HepG2 (cell line): Measurements from ENCODE around the gene RHOT2. TPM values are rescaled to one million over a fixed set of nuclear protein-coding genes. Genes with fewer than 3 reads are reported as not detected.

Source experiments
- ARNTL ChIP-seq: sonication (generic); formaldehyde crosslinking; IDR thresholded peaks from 2 replicates; pipeline ENCODE4 v1.4.0; 2020; ENCODE audit warnings: mild to moderate bottlenecking, missing genetic modification reagents
- FOXK1 ChIP-seq: sonication (generic); formaldehyde crosslinking; IDR thresholded peaks from 2 replicates; pipeline ENCODE4 v1.4.0; 2020; ENCODE audit warnings: low read depth, missing genetic modification reagents, borderline replicate concordance
- FOXM1 ChIP-seq: sonication (generic); formaldehyde crosslinking; IDR thresholded peaks from 2 replicates; pipeline ENCODE4 v1.5.0; 2020; ENCODE audit warnings: missing genetic modification reagents
- IKZF4 ChIP-seq: sonication (generic); formaldehyde crosslinking; IDR thresholded peaks from 2 replicates; pipeline ENCODE4 v1.5.1; 2020; ENCODE audit warnings: borderline replicate concordance, mild to moderate bottlenecking, low read depth, missing genetic modification reagents; ENCODE audit errors: not compliant biosample characterization
- MXD4 ChIP-seq: IDR thresholded peaks from 2 replicates; pipeline ENCODE4 v1.6.1; 2016; ENCODE audit warnings: mild to moderate bottlenecking, missing biosample characterization, missing genetic modification reagents
- NCOR1 ChIP-seq: fragments of 200-600 bp; sonication (generic); IDR thresholded peaks from 2 replicates; pipeline ENCODE4 v1.7.0; 2017; ENCODE audit warnings: antibody characterized with exemption, low read length, borderline replicate concordance
- NR2F6 ChIP-seq, 2 experiments: IDR thresholded peaks; 2 replicates each; pipeline ENCODE4 v1.6.1; 2016; ENCODE audit warnings: antibody characterized with exemption in 1 of 2, mild to moderate bottlenecking in 1 of 2
- RBAK ChIP-seq: sonication (generic); formaldehyde crosslinking; IDR thresholded peaks from 2 replicates; pipeline ENCODE4 v1.5.1; 2020; ENCODE audit warnings: mild to moderate bottlenecking, missing genetic modification reagents
- ZNF556 ChIP-seq: sonication (generic); formaldehyde crosslinking; IDR thresholded peaks from 2 replicates; pipeline ENCODE4 v1.4.0; 2020; ENCODE audit warnings: mild to moderate bottlenecking, missing genetic modification reagents, borderline replicate concordance
- ZNF564 ChIP-seq: sonication (generic); formaldehyde crosslinking; IDR thresholded peaks from 2 replicates; pipeline ENCODE4 v1.8.1; 2023; ENCODE audit warnings: mild to moderate bottlenecking, missing genetic modification reagents
- ZNF781 ChIP-seq: sonication (generic); formaldehyde crosslinking; IDR thresholded peaks from 2 replicates; pipeline ENCODE4 v1.5.1; 2020; ENCODE audit warnings: borderline replicate concordance, mild to moderate bottlenecking, missing genetic modification reagents; ENCODE audit errors: not compliant biosample characterization
- ZSCAN21 ChIP-seq: sonication (generic); formaldehyde crosslinking; IDR thresholded peaks from 2 replicates; pipeline ENCODE4 v1.8.0; 2022; ENCODE audit warnings: mild to moderate bottlenecking, missing genetic modification reagents, moderate library complexity, borderline replicate concordance
- ZSCAN30 ChIP-seq: sonication (generic); formaldehyde crosslinking; IDR thresholded peaks from 2 replicates; pipeline ENCODE4 v1.5.0; 2020; ENCODE audit warnings: mild to moderate bottlenecking, missing genetic modification reagents
- polyA plus RNA-seq, 8 experiments: library from polyadenylated mRNA; depleted of rRNA in 3 of 8; stranded (reverse) in 7 of 8; unstranded in 1 of 8; fragments of >200 nt; fragmentation: Illumina TruSeq in 4 of 8; extraction: Trizol in 4 of 8; gene quantifications; 2 replicates each; pipeline versions ENCODE4 v1.2.1 to v1.2.3, GENCODE V29; 2011 to 2016; ENCODE audit warnings: low read depth in 4 of 8, missing spikeins in 1 of 8, mixed read lengths in 1 of 8; ENCODE audit not compliant: insufficient read depth in 1 of 8
- total RNA-seq, 5 experiments: library from RNA; depleted of rRNA; stranded (reverse); fragments of >200 nt; fragmentation: Illumina TruSeq; extraction: Trizol; gene quantifications; 2 replicates each; pipeline ENCODE4 v1.2.3, GENCODE V29; 2016; ENCODE audit warnings: low read depth in 1 of 5
- TF ChIP-seq, protein P1 (sequence below): sonication (generic); formaldehyde crosslinking; IDR thresholded peaks from 2 replicates; pipeline ENCODE4 v1.9.0; 2022; ENCODE audit warnings: missing genetic modification reagents, mild to moderate bottlenecking, borderline replicate concordance
- TF ChIP-seq, protein P2 (sequence below): sonication (generic); formaldehyde crosslinking; IDR thresholded peaks from 2 replicates; pipeline ENCODE4 v1.4.0; 2020; ENCODE audit warnings: mild to moderate bottlenecking, missing genetic modification reagents
- TF ChIP-seq, protein P3 (sequence below), 2 experiments: IDR thresholded peaks; 2 replicates each; pipeline ENCODE4 v1.6.1; 2011 to 2012; ENCODE audit warnings: low read length in 2 of 2, borderline replicate concordance in 1 of 2, low read depth in 1 of 2, mild to moderate bottlenecking in 1 of 2, moderate library complexity in 1 of 2
- TF ChIP-seq, protein P4 (sequence below): sonication (generic); formaldehyde crosslinking; IDR thresholded peaks from 2 replicates; pipeline ENCODE4 v1.4.0; 2020; ENCODE audit warnings: missing genetic modification reagents

Gene RHOT2
- total and polyA plus RNA-seq, 2 of the 13 experiments (the other 11 are each of a cell fraction or from before 2014, with no cell fraction given) = 63.6 to 76.9 TPM

DNA sequence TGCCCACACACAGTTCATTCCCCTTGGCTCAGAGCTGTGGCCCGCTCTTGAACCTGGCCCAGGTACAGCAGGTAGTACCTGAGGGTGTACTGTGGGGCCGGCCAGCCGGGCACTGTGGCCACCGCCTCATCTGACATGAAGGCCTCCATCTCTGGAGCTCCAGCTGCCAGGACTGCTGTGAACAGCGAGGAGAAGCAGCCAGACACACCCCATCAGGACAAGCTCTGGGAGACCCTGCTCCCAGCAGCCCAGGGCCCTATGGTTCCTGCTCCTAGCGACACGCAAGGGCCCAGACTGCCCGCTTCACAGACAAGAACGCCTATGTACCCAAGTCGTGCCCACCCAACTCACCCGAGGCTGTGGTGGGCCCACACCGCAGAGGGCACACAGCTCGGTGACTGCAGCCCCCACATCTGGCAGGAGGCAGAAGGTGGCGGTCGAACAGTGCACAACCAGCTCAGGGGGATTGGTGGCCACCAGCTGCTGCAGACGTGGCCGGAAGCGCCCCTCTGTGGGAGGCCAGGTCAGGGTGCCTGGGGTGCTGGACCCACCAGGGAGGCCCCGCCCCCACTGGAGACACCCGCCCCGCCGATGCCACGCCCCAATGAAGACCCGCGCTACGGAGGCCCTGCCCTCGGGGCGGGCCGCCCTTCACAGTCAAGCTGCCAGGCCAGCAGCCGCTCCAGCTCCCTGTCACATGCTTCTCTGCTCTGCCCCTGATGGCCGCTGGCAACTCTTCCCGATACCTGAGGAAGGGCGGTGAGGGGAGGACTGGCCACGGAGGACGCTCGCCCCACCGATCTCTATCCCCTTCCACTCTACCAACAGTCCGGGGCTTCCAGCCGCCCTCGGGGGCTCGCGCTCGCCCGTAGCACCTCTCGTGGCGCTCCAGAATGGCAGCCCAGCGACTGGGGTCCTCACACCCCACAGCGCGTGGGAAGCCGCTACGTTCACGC, 11.2 kb downstream of the RHOT2 start (continued):
- TF ChIP-seq IKZF4 (CRISPR knock-in tag) = no peak
- no peak for TF ChIP-seq NR2F6 (IDR thresholded peaks at IDR 0.05)
- TF ChIP-seq NR2F6 (CRISPR knock-in tag; IDR thresholded peaks at IDR 0.05) = peak; percentile 42; the same call in 1 of the 2 replicates
- TF ChIP-seq MXD4 (CRISPR knock-in tag) = 0 out of 2 replicates have a peak, but pooled peaks have one; percentile 43
- TF ChIP-seq, protein P1, sequence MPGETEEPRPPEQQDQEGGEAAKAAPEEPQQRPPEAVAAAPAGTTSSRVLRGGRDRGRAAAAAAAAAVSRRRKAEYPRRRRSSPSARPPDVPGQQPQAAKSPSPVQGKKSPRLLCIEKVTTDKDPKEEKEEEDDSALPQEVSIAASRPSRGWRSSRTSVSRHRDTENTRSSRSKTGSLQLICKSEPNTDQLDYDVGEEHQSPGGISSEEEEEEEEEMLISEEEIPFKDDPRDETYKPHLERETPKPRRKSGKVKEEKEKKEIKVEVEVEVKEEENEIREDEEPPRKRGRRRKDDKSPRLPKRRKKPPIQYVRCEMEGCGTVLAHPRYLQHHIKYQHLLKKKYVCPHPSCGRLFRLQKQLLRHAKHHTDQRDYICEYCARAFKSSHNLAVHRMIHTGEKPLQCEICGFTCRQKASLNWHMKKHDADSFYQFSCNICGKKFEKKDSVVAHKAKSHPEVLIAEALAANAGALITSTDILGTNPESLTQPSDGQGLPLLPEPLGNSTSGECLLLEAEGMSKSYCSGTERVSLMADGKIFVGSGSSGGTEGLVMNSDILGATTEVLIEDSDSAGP = peak; percentile 77
- 0 out of 2 replicates have a peak, but pooled peaks have one; percentile 68 for TF ChIP-seq ZNF556 (CRISPR knock-in tag)
- no peak for TF ChIP-seq FOXM1 (CRISPR knock-in tag)
- no peak for TF ChIP-seq NCOR1
- no peak for TF ChIP-seq ZNF564
- TF ChIP-seq ZNF781 (CRISPR knock-in tag) = no peak
- TF ChIP-seq, protein P2, sequence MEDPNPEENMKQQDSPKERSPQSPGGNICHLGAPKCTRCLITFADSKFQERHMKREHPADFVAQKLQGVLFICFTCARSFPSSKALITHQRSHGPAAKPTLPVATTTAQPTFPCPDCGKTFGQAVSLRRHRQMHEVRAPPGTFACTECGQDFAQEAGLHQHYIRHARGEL (CRISPR knock-in tag) = no peak
- TF ChIP-seq, protein P3, sequence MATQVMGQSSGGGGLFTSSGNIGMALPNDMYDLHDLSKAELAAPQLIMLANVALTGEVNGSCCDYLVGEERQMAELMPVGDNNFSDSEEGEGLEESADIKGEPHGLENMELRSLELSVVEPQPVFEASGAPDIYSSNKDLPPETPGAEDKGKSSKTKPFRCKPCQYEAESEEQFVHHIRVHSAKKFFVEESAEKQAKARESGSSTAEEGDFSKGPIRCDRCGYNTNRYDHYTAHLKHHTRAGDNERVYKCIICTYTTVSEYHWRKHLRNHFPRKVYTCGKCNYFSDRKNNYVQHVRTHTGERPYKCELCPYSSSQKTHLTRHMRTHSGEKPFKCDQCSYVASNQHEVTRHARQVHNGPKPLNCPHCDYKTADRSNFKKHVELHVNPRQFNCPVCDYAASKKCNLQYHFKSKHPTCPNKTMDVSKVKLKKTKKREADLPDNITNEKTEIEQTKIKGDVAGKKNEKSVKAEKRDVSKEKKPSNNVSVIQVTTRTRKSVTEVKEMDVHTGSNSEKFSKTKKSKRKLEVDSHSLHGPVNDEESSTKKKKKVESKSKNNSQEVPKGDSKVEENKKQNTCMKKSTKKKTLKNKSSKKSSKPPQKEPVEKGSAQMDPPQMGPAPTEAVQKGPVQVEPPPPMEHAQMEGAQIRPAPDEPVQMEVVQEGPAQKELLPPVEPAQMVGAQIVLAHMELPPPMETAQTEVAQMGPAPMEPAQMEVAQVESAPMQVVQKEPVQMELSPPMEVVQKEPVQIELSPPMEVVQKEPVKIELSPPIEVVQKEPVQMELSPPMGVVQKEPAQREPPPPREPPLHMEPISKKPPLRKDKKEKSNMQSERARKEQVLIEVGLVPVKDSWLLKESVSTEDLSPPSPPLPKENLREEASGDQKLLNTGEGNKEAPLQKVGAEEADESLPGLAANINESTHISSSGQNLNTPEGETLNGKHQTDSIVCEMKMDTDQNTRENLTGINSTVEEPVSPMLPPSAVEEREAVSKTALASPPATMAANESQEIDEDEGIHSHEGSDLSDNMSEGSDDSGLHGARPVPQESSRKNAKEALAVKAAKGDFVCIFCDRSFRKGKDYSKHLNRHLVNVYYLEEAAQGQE (IDR thresholded peaks at IDR 0.05; ENCODE audit: borderline replicate concordance in 1 of 2, low read depth in 1 of 2, low read length in 2 of 2) = 0 out of 4 replicates have a peak, but pooled peaks of 1 of the 2 experiments have one; percentile 3
- TF ChIP-seq ZSCAN21 = no peak
- peak; percentile 68 for TF ChIP-seq ARNTL (CRISPR knock-in tag)
- TF ChIP-seq FOXK1 (CRISPR knock-in tag) = no peak
- TF ChIP-seq, protein P4, sequence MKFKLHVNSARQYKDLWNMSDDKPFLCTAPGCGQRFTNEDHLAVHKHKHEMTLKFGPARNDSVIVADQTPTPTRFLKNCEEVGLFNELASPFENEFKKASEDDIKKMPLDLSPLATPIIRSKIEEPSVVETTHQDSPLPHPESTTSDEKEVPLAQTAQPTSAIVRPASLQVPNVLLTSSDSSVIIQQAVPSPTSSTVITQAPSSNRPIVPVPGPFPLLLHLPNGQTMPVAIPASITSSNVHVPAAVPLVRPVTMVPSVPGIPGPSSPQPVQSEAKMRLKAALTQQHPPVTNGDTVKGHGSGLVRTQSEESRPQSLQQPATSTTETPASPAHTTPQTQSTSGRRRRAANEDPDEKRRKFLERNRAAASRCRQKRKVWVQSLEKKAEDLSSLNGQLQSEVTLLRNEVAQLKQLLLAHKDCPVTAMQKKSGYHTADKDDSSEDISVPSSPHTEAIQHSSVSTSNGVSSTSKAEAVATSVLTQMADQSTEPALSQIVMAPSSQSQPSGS = peak; percentile 21; the same call in 1 of the 2 replicates
- TF ChIP-seq ZSCAN30 (CRISPR knock-in tag) = no peak
- TF ChIP-seq RBAK (CRISPR knock-in tag) = no peak
